Astrocyte (in vitro differentiated cells and primary cell): ENCODE data around the gene NPIPA5.

Source experiments
- EZH2 ChIP-seq: IDR thresholded peaks from 2 replicates; pipeline ENCODE4 v1.6.1; 2012; ENCODE audit warnings: mild to moderate bottlenecking, low read length, inconsistent platforms; ENCODE audit not compliant: insufficient read depth
- TF ChIP-seq, protein P1 (sequence below): IDR thresholded peaks from 2 replicates; pipeline ENCODE4 v1.5.1; 2011; ENCODE audit warnings: low read depth, mild to moderate bottlenecking, inconsistent platforms, low read length, moderate library complexity; ENCODE audit not compliant: insufficient read depth

DNA sequence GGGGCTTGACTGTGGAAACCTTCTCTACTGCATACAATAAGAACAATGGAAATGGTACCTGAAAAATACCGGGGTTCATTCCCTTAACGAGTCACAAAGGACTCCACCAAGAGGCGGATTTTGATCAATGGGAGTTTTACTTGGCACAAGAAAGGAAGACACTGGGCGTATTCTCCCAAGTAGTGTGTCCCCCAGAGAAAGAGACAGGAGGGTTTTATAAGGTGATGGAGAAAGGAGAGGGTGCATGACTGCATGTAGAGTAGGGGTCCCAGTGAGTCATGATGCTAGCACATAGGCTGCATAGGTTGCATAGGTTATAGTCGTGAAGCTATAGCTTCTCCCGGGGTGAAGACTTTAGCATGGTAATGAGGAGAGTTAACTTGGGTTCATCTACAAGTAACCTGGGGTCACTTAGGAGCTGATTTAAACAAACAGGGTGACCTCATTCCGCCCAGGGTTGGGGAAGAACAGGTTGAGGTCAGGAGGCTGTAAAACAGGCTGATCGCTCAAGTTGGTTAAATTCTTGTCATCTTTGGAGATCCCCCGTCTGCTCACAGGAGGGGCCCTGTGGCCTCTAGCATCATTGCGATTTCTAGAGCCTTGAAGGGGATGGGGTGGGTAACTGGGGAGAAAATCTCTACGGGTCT lies 19.0 kb upstream of the NPIPA5 start:
- TF ChIP-seq EZH2, result no peak
- TF ChIP-seq, protein P1, sequence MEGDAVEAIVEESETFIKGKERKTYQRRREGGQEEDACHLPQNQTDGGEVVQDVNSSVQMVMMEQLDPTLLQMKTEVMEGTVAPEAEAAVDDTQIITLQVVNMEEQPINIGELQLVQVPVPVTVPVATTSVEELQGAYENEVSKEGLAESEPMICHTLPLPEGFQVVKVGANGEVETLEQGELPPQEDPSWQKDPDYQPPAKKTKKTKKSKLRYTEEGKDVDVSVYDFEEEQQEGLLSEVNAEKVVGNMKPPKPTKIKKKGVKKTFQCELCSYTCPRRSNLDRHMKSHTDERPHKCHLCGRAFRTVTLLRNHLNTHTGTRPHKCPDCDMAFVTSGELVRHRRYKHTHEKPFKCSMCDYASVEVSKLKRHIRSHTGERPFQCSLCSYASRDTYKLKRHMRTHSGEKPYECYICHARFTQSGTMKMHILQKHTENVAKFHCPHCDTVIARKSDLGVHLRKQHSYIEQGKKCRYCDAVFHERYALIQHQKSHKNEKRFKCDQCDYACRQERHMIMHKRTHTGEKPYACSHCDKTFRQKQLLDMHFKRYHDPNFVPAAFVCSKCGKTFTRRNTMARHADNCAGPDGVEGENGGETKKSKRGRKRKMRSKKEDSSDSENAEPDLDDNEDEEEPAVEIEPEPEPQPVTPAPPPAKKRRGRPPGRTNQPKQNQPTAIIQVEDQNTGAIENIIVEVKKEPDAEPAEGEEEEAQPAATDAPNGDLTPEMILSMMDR, result no peak
